ENCODE results near the gene APBA3.

APBA3 gene, protein sequence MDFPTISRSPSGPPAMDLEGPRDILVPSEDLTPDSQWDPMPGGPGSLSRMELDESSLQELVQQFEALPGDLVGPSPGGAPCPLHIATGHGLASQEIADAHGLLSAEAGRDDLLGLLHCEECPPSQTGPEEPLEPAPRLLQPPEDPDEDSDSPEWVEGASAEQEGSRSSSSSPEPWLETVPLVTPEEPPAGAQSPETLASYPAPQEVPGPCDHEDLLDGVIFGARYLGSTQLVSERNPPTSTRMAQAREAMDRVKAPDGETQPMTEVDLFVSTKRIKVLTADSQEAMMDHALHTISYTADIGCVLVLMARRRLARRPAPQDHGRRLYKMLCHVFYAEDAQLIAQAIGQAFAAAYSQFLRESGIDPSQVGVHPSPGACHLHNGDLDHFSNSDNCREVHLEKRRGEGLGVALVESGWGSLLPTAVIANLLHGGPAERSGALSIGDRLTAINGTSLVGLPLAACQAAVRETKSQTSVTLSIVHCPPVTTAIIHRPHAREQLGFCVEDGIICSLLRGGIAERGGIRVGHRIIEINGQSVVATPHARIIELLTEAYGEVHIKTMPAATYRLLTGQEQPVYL

DNA sequence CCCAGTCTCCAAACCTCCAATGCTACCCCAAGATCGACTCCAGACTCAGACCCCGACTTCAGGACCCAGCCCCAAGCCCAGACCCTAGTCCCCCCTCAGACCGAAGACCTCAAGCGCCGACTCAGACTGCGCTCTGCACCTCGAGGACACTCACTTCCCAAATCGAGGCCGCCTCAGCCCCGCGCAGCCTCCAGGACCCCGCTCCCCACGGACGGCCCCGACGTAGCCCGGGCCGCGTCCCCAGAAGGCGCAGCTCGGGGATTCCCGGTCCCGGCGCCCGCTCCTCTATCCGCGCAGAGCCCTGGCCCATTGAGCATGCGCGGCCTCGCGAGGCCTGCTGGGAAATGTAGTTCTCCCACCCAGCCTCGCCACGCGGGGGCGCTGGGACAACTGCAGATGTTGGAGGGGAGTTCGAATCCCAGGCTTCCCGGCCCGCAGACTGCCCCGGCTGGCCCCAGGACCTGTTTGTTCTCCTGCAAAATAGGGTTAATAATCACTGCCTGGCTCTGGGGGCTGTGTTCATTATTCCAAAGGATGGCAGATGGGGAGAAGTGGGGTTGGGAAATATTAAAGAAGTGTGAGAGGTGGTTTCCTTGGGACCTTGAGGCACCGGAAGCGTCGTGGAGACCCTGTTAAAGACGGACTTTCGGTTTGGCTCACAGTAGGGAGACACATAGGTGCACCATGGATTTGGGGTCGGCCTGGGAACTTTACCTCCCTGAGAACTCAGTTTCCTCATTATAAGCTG lies at the start of gene APBA3:
Gene APBA3 (minus strand): TSS at position 311 of the 748 bp plus-strand sequence. CDS start 1,428 bp downstream, outside the sequence.
- peak; percentile 52 for DNase-seq

- no peak for DNase-seq
Observed at GRCh38 chr19:3810708-3811355, 49.3 kb upstream of the APBA3 start.

DNA sequence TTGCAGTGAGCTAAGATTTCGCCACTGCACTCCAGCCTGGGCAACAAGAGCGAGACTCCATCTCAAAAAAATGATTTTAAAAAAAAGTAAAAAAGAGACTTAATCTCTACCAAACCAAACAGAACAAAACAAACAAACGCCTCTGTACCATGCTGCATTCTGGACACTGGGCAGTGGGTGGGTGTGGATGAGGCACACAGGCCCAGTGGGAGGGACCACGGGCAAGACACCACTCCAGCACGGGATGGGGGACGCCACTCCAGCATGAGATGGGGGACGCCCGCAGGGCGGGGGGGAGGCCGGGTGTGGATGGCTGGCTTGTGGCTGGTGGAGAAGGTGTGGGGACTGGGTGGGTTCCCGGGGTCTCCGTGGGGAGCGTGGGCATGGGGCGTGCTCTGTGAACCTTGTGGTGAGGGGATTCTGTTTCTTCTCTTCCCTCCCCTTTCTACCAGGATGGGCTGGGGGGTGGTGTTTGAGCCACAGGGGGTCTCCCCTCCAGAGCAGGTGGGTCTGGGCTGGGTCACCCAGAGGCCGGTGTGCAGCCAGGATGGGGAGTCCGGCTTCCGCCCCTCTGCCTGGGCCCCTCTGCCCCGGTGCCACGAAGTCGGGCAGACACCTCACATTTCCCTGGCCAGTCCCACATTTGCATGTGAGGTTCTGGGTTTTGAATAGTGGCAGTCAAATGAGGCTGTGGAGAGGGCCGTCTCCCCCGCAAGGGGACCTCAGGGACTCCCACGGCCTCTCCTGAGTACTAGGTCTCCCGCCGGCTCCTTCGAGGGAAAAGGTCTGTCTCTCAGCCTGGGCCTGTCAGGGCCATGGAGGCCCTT lies 48.6 kb upstream of the APBA3 start:
- DNase-seq: no peak

DNA sequence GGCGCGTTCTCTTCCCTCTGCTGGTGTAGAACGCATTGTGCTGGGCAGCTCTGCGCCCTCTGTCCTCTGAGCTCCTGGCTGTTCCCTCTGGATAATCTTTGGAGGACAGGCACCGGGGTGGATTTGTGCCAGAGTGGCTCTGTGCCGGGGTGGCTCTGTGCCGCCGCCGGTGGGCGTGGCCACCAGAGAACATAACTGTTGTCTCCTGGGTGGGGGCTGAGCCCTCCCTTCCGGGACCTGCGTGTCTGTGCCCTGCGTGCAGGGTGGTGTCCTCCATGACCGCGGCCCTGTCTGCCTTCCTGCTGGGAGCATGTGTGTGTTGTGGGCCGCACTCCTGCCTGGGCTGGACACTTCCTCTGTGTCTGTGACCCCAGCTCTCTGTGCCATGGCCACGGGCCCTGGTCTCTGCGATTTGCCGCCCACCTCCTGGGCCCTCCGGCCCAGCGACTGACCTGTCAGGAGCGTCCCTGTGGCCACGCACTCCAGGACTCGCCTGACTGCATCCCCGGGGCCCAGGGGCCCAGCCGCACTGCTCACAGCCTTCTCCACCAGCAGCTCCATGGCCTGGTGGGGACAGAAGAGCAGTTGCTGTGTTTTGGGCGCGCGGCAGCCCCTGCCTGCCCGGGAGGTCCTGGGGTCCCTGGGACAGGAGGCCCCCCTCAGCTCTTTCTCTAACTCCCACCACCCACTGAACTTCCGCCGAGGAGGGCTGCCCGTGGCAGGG lies 47.1 kb upstream of the APBA3 start:
- DNase-seq: no peak

DNA sequence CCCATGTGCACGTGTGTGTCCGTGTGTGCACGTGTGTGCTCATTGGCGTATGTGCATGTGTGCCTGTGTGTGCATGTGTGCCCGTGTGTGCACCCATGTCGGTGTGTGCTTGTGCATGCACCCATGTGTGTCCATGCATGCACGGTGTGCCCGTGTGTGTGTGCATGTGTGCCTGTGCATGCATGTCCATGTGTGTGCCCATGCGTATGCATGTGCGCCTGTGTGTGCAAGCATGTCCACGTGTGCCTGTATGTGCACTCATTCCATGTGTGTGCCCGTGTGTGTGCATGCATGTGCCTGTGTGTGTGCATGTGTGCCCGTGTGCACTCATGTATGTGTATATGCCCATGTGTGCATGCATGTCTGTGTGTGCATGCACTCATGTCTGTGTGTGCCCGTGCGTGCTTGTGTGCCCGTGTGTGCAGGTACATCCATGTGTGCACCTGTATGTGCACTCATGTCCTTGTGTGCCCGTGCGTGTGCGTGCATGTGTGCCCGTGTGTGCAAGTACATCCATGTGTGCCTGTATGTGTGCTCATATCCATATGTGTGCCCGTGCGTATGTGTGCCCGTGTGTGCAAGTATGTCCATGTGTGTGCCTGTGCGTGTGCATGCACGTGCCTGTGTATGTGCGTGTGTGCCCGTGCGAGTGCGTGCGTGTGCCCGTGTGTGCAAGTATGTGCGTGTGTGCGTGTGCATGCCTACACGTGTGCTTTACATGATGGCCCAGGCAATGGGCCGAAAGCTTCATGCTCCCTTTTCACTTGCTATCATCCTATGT lies 46.3 kb upstream of the APBA3 start:
- DNase-seq: no peak

DNA sequence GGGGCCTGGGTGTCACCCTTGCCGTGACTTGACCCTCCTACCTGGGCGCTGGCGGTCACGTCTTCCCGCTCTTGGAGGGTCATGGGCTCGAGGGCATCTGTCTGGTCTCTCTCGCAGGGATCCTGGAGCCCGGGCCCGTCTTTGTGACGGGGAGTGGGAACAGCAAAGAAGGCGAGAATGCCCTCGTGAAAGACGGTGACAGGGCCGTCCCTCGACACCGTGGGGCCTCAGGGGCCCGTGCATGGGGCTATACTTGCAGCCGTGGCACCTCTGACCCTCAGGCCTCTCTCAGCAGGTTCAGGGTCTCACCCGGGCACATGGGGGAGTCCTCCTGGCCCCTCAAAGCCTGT lies 45.6 kb upstream of the APBA3 start:
- no peak for DNase-seq

DNA sequence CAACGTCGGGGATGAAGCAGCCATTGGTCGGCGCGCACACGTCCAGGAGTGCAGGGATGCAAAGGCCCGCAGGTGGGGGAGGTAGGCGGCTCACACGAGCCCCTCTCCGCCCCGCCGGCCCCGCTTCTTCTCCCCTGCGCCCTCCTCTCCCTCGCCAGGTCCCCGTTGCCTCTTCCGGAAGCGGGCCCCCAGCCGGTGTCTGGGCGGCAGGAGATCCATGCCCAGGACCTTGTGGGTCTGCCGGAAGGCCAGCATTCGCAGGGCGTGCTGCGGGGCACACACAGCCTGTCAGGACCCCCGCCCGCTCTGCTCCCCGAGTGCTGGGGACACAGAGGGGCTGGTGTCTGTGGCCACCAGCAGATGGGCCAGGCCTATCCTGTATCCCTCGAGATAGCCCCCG lies 44.4 kb upstream of the APBA3 start:
- DNase-seq: no peak

- DNase-seq: no peak
Observed at GRCh38 chr19:3804429-3804828, 42.9 kb upstream of the APBA3 start.

DNA sequence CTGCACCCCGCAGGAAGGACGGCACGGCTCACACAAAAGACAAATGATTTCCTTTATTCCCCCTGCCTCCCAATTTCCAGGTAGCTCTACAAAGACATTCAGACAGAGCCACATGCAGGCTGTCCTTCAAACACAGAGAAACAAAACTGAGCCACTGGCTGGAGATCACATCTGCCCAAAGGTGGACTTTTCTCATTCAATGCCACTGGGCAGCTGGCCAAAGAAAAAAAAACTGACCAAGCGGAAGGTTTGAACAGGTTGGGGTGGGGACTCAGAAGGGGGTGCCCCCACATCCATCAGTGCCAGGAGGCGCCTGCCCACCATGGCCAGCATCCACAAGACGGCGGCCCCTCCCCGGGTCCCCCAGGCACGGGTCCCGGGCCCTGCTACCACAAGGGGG lies 42.5 kb upstream of the APBA3 start:
- no peak for DNase-seq

DNA sequence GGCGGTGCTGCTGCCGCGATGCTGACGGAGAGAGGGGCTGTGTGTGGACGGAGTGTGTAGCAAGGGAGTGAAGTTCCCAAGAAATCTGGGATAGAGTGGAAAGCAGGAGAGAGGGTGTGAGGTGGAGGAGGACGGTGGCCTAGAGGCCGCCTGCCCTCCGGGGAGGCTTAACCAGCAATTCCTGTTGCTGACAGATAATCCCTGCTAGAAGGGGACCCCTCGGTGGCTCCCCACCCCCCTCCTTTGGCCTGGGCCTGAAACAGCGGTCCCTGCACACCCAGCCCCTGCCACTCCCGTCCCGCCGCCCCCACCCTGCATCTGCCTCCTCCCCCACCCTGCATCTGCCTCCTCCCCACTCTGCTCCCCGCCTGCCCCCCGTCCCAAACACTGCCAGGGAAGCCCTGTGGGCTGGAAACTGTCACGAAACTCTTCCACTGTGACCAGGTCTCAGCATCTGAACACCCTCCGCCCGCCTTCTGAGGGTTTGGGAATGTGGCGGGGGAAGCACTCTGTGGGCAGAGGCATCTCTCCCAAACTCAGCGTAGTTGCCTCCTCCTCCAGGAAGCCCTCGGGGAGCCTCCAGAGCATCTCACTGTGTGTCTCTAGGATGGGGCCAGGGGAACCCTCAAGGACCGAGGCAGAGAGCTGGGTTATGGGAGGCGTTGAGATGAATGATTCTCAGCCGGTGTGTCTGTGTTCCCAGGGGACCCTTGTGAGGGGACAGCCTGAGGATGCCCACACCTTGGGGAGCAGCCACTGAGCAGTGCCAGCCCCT lies 41.8 kb upstream of the APBA3 start:
- DNase-seq: no peak

- no peak for DNase-seq
Observed at GRCh38 chr19:3801412-3802096, 40.1 kb upstream of the APBA3 start.

- no peak for DNase-seq
Observed at GRCh38 chr19:3800996-3801395, 39.5 kb upstream of the APBA3 start.

- no peak for DNase-seq
Observed at GRCh38 chr19:3798137-3798536, 36.6 kb upstream of the APBA3 start.

GRCh38 chr19:3796358-3796757 lies 34.9 kb upstream of the APBA3 start:
- DNase-seq: no peak

GRCh38 chr19:3793799-3794198 lies 32.3 kb upstream of the APBA3 start:
- no peak for DNase-seq

DNA sequence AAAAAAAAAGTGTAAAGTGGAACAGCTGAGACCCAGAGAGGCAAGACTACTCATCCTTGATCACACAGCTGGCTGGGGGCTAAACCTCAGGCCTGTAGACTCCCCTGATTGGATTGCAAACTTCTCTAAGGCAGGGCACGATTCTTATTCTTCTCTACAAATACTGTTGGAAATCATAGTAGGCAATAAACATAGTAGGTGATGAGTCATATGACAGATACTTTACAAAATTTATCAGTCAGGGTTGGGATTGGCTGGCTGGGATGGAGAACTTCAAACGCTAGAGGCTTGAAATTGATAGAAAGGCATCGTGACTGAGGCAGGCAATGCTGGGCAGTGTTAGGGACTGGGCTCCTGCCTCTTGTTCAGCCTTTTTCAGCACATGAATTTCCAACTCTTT lies 30.6 kb upstream of the APBA3 start:
- DNase-seq: no peak

- DNase-seq: no peak
Observed at GRCh38 chr19:3790941-3791340, 29.4 kb upstream of the APBA3 start.

DNA sequence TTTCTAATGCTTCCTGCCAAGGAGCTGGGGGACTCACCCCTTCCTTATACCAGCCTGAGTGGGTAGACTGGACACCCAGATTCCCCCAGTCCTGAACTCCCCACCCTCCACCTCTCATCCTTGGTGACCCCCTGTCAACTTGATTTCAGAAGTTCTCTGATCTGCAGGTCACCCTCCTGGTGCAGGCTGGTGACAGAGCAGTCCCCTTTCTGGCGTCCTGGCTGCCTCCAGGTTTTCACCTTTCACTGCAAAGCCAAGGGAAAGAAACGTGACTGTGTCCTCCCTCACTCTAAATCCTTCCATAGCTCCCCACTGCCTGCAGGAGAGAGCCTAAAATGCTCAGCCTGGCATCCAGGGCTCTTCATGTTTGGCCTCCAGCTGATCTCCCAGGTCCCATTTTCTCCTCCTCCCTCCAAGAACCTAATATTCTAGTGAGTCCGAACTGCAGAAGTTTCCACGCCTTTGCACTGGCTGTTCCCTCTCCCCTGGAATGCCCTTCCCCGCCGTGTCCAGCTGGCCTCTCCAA lies 28.8 kb upstream of the APBA3 start:
- no peak for DNase-seq

DNA sequence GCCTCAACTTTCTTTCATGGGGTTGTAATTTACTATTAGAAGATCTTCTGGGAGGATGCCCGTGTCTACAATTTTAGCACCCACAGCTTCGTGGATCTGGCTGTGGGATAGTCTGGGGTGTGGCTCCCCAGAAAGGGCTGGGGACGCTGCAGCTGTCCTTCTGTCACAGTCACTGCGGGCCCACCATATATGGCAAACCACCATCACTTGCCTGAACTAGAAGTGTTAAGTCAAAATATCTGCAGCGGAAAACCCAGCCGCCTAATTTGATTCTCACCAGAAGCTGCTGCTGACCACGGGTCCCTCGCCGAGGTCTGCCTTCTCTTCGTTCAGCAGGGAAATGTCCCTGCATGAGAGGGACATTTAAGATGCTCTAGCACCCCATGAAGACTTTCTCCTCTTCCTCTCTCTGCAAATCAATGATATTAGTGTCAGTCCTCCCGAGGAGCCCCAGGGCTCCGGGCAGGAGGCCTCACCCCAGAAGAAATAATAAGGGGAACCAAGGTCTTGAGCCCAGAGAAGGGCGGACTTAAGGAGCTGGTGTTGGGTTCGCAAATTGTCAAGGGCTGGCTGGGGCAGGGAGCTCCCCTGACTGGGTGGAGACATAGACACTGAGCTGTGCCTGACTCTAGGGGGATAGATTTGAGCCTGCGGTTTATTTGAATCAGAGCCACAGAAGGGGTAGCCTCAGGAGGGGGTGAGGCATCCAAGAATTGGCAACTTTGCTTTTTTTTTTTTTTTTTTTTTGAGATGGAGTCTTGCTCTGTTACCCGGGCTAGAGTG lies 27.7 kb upstream of the APBA3 start:
- DNase-seq: no peak
